GM18861 (cell line): ENCODE measurements around the gene ARPIN.
A peak's percentile ranks its signal among the peaks of the same experiment; 100 is the strongest.
"Not testable (repeated sequence)": the region's sequence is repeated elsewhere in the genome, so short reads cannot be mapped to it uniquely, and the experiment has no call there.

Source experiments
- ATAC-seq: cut with Tn5 transposase; IDR thresholded peaks from one replicate; pipeline ENCODE4 v1.9.1; 2021; ENCODE audit not compliant: unreplicated experiment

The ARPIN gene

GRCh38 chr15:89910891-89911626, 1.7 kb downstream of the ARPIN start:
- ATAC-seq, result no peak

GRCh38 chr15:89909611-89910010, 3.1 kb downstream of the ARPIN start:
- ATAC-seq, result no peak

- no peak for ATAC-seq
Observed at GRCh38 chr15:89908226-89908625, 4.5 kb downstream of the ARPIN start.

- no peak for ATAC-seq
Observed at GRCh38 chr15:89907289-89907688, 5.5 kb downstream of the ARPIN start.

- no peak for ATAC-seq
Observed at GRCh38 chr15:89905846-89906378, 6.8 kb downstream of the ARPIN start.

- ATAC-seq, result no peak
Observed at GRCh38 chr15:89904519-89904918, 8.2 kb downstream of the ARPIN start.

GRCh38 chr15:89903858-89904130, 9.0 kb downstream of the ARPIN start:
- no peak for ATAC-seq

GRCh38 chr15:89903015-89903857, 9.5 kb downstream of the ARPIN start:
- ATAC-seq, result no peak

GRCh38 chr15:89900849-89901248, 11.9 kb downstream of the ARPIN start:
- no peak for ATAC-seq

GRCh38 chr15:89899951-89900567, 12.7 kb downstream of the ARPIN start:
- ATAC-seq, result no peak

GRCh38 chr15:89899295-89899945, 13.3 kb downstream of the ARPIN start:
- ATAC-seq, result no peak

- ATAC-seq, result peak; percentile 54
Observed at GRCh38 chr15:89898614-89899294, 14.0 kb downstream of the ARPIN start.

GRCh38 chr15:89898146-89898545, 14.6 kb downstream of the ARPIN start:
- ATAC-seq, result no peak

GRCh38 chr15:89893696-89894447, 18.9 kb downstream of the ARPIN start, which contains the start of gene AP3S2:
TSS of gene AP3S2 (minus strand) at chr15:89893994. CDS start at chr15:89893949, 45 bp downstream.
- peak; percentile 79 for ATAC-seq

GRCh38 chr15:89893027-89893426, 19.7 kb downstream of the ARPIN start:
- ATAC-seq, result no peak

GRCh38 chr15:89888214-89888804, 24.4 kb downstream of the ARPIN start:
- ATAC-seq, result no peak

GRCh38 chr15:89885611-89886010, 27.1 kb downstream of the ARPIN start:
- no peak for ATAC-seq

GRCh38 chr15:89885179-89885578, 27.6 kb downstream of the ARPIN start:
- ATAC-seq, result not testable (repeated sequence)

GRCh38 chr15:89883518-89883917, 29.2 kb downstream of the ARPIN start:
- no peak for ATAC-seq
